Measurements from ENCODE around the gene MRC2.
"Not testable (repeated sequence)": the region's sequence is repeated elsewhere in the genome, so short reads cannot be mapped to it uniquely, and the experiment has no call there.

Gene MRC2

GRCh38 chr17:62627219-62627903 lies at the start of gene MRC2:
MRC2 (plus strand) TSS chr17:62627670; CDS start chr17:62627803, 133 bp downstream.
- DNase-seq (ENCODE audit: low read depth in 2 of 2), result peak; percentile 43 to 58

- no peak for DNase-seq (ENCODE audit: low read depth in 2 of 2)
Observed at GRCh38 chr17:62578757-62579487, 48.5 kb upstream of the MRC2 start.

GRCh38 chr17:62580947-62581346 lies 46.5 kb upstream of the MRC2 start:
- DNase-seq (ENCODE audit: low read depth in 2 of 2), result no peak

GRCh38 chr17:62581764-62582163 lies 45.7 kb upstream of the MRC2 start:
- DNase-seq (ENCODE audit: low read depth in 2 of 2), result no peak

- no peak for DNase-seq (ENCODE audit: low read depth in 2 of 2)
Observed at GRCh38 chr17:62587554-62587953, 39.9 kb upstream of the MRC2 start.

GRCh38 chr17:62588109-62588508 lies 39.4 kb upstream of the MRC2 start:
- DNase-seq (ENCODE audit: low read depth in 2 of 2), result no peak

- DNase-seq (ENCODE audit: low read depth in 2 of 2), result no peak
Observed at GRCh38 chr17:62591333-62591732, 36.1 kb upstream of the MRC2 start.

GRCh38 chr17:62591822-62592221 lies 35.6 kb upstream of the MRC2 start:
- not testable (repeated sequence) for DNase-seq (ENCODE audit: low read depth in 2 of 2)

- no peak for DNase-seq (ENCODE audit: low read depth in 2 of 2)
Observed at GRCh38 chr17:62592341-62593099, 35.0 kb upstream of the MRC2 start.

GRCh38 chr17:62595484-62595883 lies 32.0 kb upstream of the MRC2 start:
- no peak for DNase-seq (ENCODE audit: low read depth in 2 of 2)

GRCh38 chr17:62596662-62597061 lies 30.8 kb upstream of the MRC2 start:
- no peak for DNase-seq (ENCODE audit: low read depth in 2 of 2)

GRCh38 chr17:62597150-62597549 lies 30.3 kb upstream of the MRC2 start:
- DNase-seq (ENCODE audit: low read depth in 2 of 2), result no peak

- no peak for DNase-seq (ENCODE audit: low read depth in 2 of 2)
Observed at GRCh38 chr17:62597920-62598319, 29.6 kb upstream of the MRC2 start.

- no peak for DNase-seq (ENCODE audit: low read depth in 2 of 2)
Observed at GRCh38 chr17:62599964-62600657, 27.4 kb upstream of the MRC2 start.

GRCh38 chr17:62600805-62601204 lies 26.7 kb upstream of the MRC2 start:
- DNase-seq (ENCODE audit: low read depth in 2 of 2), result no peak

GRCh38 chr17:62601471-62601870 lies 26.0 kb upstream of the MRC2 start:
- DNase-seq (ENCODE audit: low read depth in 2 of 2), result no peak

GRCh38 chr17:62603783-62604182 lies 23.7 kb upstream of the MRC2 start:
- DNase-seq (ENCODE audit: low read depth in 2 of 2), result not testable (repeated sequence)

- DNase-seq (ENCODE audit: low read depth in 2 of 2), result no peak
Observed at GRCh38 chr17:62605588-62605987, 21.9 kb upstream of the MRC2 start.

GRCh38 chr17:62611292-62611691 lies 16.2 kb upstream of the MRC2 start:
- DNase-seq (ENCODE audit: low read depth in 2 of 2), result no peak

GRCh38 chr17:62611728-62612127 lies 15.7 kb upstream of the MRC2 start:
- DNase-seq (ENCODE audit: low read depth in 2 of 2), result no peak

GRCh38 chr17:62612289-62612688 lies 15.2 kb upstream of the MRC2 start:
- DNase-seq (ENCODE audit: low read depth in 2 of 2), result not testable (repeated sequence)

- DNase-seq (ENCODE audit: low read depth in 2 of 2), result not testable (repeated sequence)
Observed at GRCh38 chr17:62613095-62613494, 14.4 kb upstream of the MRC2 start.

Data from stimulated activated CD8-positive, alpha-beta memory T cell treated with anti-CD3 and anti-CD28 coated beads, Interleukin-7, amount 100 ng/mL, for 4 hours (primary cell).